Measurements from ENCODE around the gene PHYKPL. TPM values are rescaled to one million over a fixed set of nuclear protein-coding genes. Genes with fewer than 3 reads are reported as not detected.

The PHYKPL gene
- total RNA-seq, 1 experiment from 2014 or later, result 41.7 TPM

Other genes starting within 250 kb of the PHYKPL start
- gene PROP1, start 236.6 kb downstream of the PHYKPL start, total RNA-seq (2021), result not detected in 3 replicates
- gene N4BP3, start 119.3 kb downstream of the PHYKPL start, total RNA-seq (2021), result 40.3 to 46.2 TPM (median 41.6 TPM) in 3 replicates
- gene RMND5B, start 101.8 kb downstream of the PHYKPL start, total RNA-seq (2021), result 86.1 to 93.3 TPM (median 92.5 TPM) in 3 replicates
- 263 to 269 TPM (median 264 TPM) in 3 replicates for gene NHP2, start 78.9 kb downstream of the PHYKPL start, total RNA-seq (2021)
- gene GMCL2, start 45.4 kb downstream of the PHYKPL start, total RNA-seq (2021), result not detected in 3 replicates
- 414 to 457 TPM (median 419 TPM) in 3 replicates for gene HNRNPAB, start 28.3 kb downstream of the PHYKPL start, total RNA-seq (2021)

All from WTC11 (cell line).